Spleen (tissue), 11 donors: Measurements from ENCODE around the gene CHMP4B. TPM values are rescaled to one million over a fixed set of nuclear protein-coding genes. Genes with fewer than 3 reads are reported as not detected.
A peak's percentile ranks its signal among the peaks of the same experiment; 100 is the strongest.

Source experiments
- DNase-seq: peaks from one replicate; pipeline ENCODE4 v3.0.0-alpha.2; 2020
- H3K27ac ChIP-seq, 8 donors: fragments of 200-600 bp; sonication (generic) in 7 of 8; 1 replicate in 4 of 8; 2 replicates in 4 of 8; pipeline versions ENCODE4 v1.5.0 to v1.8.0; 2016 to 2021; ENCODE audit warnings: inconsistent platforms in 4 of 8, mild to moderate bottlenecking in 4 of 8, moderate library complexity in 1 of 8
- H3K27me3 ChIP-seq, 7 donors: fragments of 200-600 bp; sonication (generic) in 6 of 7; replicated peaks in 1 of 7; 1 replicate in 4 of 7; 2 replicates in 3 of 7; pipeline versions ENCODE4 v1.5.0 to v1.8.0; 2016 to 2021; ENCODE audit warnings: inconsistent platforms in 3 of 7, mild to moderate bottlenecking in 1 of 7
- H3K36me3 ChIP-seq, 6 donors: fragments of 200-600 bp; sonication (generic) in 5 of 6; 1 replicate in 4 of 6; 2 replicates in 2 of 6; pipeline versions ENCODE4 v1.5.0 to v1.8.0; 2016 to 2021; ENCODE audit warnings: inconsistent platforms in 2 of 6
- H3K4me1 ChIP-seq, 6 donors: fragments of 200-600 bp; sonication (generic) in 5 of 6; 1 replicate in 3 of 6; 2 replicates in 3 of 6; pipeline versions ENCODE4 v1.5.0 to v1.8.0; 2016 to 2021; ENCODE audit warnings: inconsistent platforms in 3 of 6
- H3K4me3 ChIP-seq, 8 donors: fragments of 200-600 bp; sonication (generic) in 7 of 8; 1 replicate in 4 of 8; 2 replicates in 4 of 8; pipeline versions ENCODE4 v1.5.0 to v1.8.0; 2016 to 2021; ENCODE audit warnings: inconsistent platforms in 4 of 8, mild to moderate bottlenecking in 4 of 8, moderate library complexity in 2 of 8
- H3K9me3 ChIP-seq, 8 donors: fragments of 200-600 bp; sonication (generic) in 7 of 8; 1 replicate in 4 of 8; 2 replicates in 4 of 8; pipeline versions ENCODE4 v1.5.0 to v1.8.0; 2016 to 2021; ENCODE audit warnings: inconsistent platforms in 4 of 8
- CTCF ChIP-seq, 11 experiments: fragments of 200-600 bp in 7 of 11; fragments of 450-650 bp in 4 of 11; sonication (generic) in 4 of 11; IDR thresholded peaks in 8 of 11; conservative IDR thresholded peaks in 3 of 11; 1 replicate in 7 of 11; 2 replicates in 4 of 11; pipeline versions ENCODE4 v1.4.0 to v1.8.0; 2016 to 2021; ENCODE audit warnings: antibody characterized with exemption in 11 of 11, inconsistent platforms in 4 of 11, mild to moderate bottlenecking in 1 of 11
- POLR2A ChIP-seq, 3 donors: fragments of 450-650 bp; IDR thresholded peaks; one replicate each; pipeline ENCODE4 v1.5.1; 2017; ENCODE audit warnings: antibody characterized with exemption in 3 of 3, mild to moderate bottlenecking in 1 of 3
- POLR2AphosphoS5 ChIP-seq, 3 donors: sonication (generic); formaldehyde crosslinking; IDR thresholded peaks; one replicate each; pipeline ENCODE4 v1.5.1; 2017; ENCODE audit warnings: antibody characterized with exemption in 3 of 3
- WGBS, 5 donors: extraction: QIAGEN DNeasy Blood & Tissue Kit in 3 of 5; methylation state at CpG; one replicate each; pipeline versions ENCODE4 v1.1.5 to v1.1.7; 2013 to 2018; 5-methylcytosine and 5-hydroxymethylcytosine counted together
- intact Hi-C: fragments of 100-400 bp; cut with DNase I; formaldehyde crosslinking; loops from one replicate; pipeline ENCODE4 v1.15.0; 2023; ENCODE audit warnings: low total_unique reads
- polyA plus RNA-seq, 3 donors: library from polyadenylated mRNA; stranded (reverse); fragments of 200-250 nt; gene quantifications; one replicate each; pipeline ENCODE4 v1.2.1, GENCODE V29; 2013
- total RNA-seq, 7 donors: library from RNA; depleted of rRNA in 3 of 7; stranded (reverse); fragments of >200 nt in 3 of 7; fragmentation: NEBNext Ultra II Directional in 4 of 7; extraction: Animal tissue kit (Norgen Biotek cat#: 25700) in 4 of 7; gene quantifications; one replicate each; pipeline versions ENCODE4 v1.1.0 to v1.2.1, GENCODE V29; 2016 to 2021
- donor health status: healthy with polysubstance abuse.
- donor health status: DM: no; HTN: no; CAD: no; lungs with moderate emphysema.
- donor health status: DM: no; HTN: no; CAD: no.
- donor health status: Bipolar disorder and iron deficiency.
- donor health status: healthy.
- donor health status: DM: no; HTN: no; CAD: no.
- donor health status: DM: yes; HTN: yes; CAD: no.

Gene CHMP4B
- total and polyA plus RNA-seq, 10 donors, result 44.9 to 118 (median 74.7) TPM

- Histone ChIP-seq H3K27ac (no peak overlapping the region), H3K27me3 (peaks cover 0 to 24% (median 0%) of the 10 kb centered on the region in 7 donors), H3K9me3 (no peaks in the 10 kb centered on the region), H3K4me1 (no peaks in the 10 kb centered on the region), H3K36me3 (no peaks in the 10 kb centered on the region), H3K4me3 (no peak overlapping the region)
- DNase-seq, result no peak
- TF ChIP-seq CTCF (IDR thresholded peaks at IDR 0.05 in 8 of 11, conservative IDR thresholded peaks at IDR 0.05 in 3 of 11), result peak in 1 of 11 experiments; percentile 9
- TF ChIP-seq POLR2AphosphoS5 (IDR thresholded peaks at IDR 0.05), result no peak
- WGBS, 5 donors, result 75 to 85% (median 82%) methylated on average over 7 to 8 of the region's 8 CpGs
- intact Hi-C loops, result no loop called here
These were observed 86.3 kb downstream of the CHMP4B start for GRCh38 chr20:33897313-33897912.

GRCh38 chr20:33899106-33899505 lies 88.0 kb downstream of the CHMP4B start:
- H3K27me3 ChIP-seq, result peaks cover 0 to 28% (median 0%) of the 10 kb centered on the region in 7 donors
- no peak overlapping the region for H3K4me3 ChIP-seq
- WGBS, 5 donors, result 86 to 93% (median 92%) methylated on average over 7 of the region's 7 CpGs
- DNase-seq, result no peak
- no peak for TF ChIP-seq POLR2AphosphoS5 (IDR thresholded peaks at IDR 0.05)
- no peak for TF ChIP-seq POLR2A (IDR thresholded peaks at IDR 0.05)
- TF ChIP-seq CTCF (IDR thresholded peaks at IDR 0.05 in 8 of 11, conservative IDR thresholded peaks at IDR 0.05 in 3 of 11), result no peak
- no peaks in the 10 kb centered on the region for H3K4me1 ChIP-seq
- H3K27ac ChIP-seq, result no peak overlapping the region
- no peaks in the 10 kb centered on the region for H3K36me3 ChIP-seq
- intact Hi-C loops, result no loop called here
- no peaks in the 10 kb centered on the region for H3K9me3 ChIP-seq

- Histone ChIP-seq H3K4me3 (no peak overlapping the region), H3K9me3 (no peaks in the 10 kb centered on the region), H3K4me1 (no peaks in the 10 kb centered on the region), H3K27ac (no peak overlapping the region), H3K27me3 (peaks cover 0 to 28% (median 0%) of the 10 kb centered on the region in 7 donors), H3K36me3 (no peaks in the 10 kb centered on the region)
- no peak for TF ChIP-seq CTCF (IDR thresholded peaks at IDR 0.05 in 8 of 11, conservative IDR thresholded peaks at IDR 0.05 in 3 of 11)
- no peak for TF ChIP-seq POLR2AphosphoS5 (IDR thresholded peaks at IDR 0.05)
- no peak for TF ChIP-seq POLR2A (IDR thresholded peaks at IDR 0.05)
- no peak for DNase-seq
- 47 to 57% (median 53%) methylated on average over 10 of the region's 10 CpGs for WGBS, 5 donors
- intact Hi-C loops, result no loop called here
These were observed 89.5 kb downstream of the CHMP4B start for GRCh38 chr20:33900521-33901131.

GRCh38 chr20:33901132-33901523 lies 90.0 kb downstream of the CHMP4B start:
- TF ChIP-seq POLR2AphosphoS5 (IDR thresholded peaks at IDR 0.05), result no peak
- no peak for TF ChIP-seq POLR2A (IDR thresholded peaks at IDR 0.05)
- no peak for TF ChIP-seq CTCF (IDR thresholded peaks at IDR 0.05 in 8 of 11, conservative IDR thresholded peaks at IDR 0.05 in 3 of 11)
- no peak overlapping the region for H3K27ac ChIP-seq
- intact Hi-C loops, result no loop called here
- H3K36me3 ChIP-seq, result no peaks in the 10 kb centered on the region
- no peak overlapping the region for H3K4me3 ChIP-seq
- no peak for DNase-seq
- no peaks in the 10 kb centered on the region for H3K4me1 ChIP-seq
- WGBS, 5 donors, result 65 to 70% (median 66%) methylated on average over 4 of the region's 4 CpGs
- H3K27me3 ChIP-seq, result peaks cover 0 to 28% (median 0%) of the 10 kb centered on the region in 7 donors
- H3K9me3 ChIP-seq, result no peaks in the 10 kb centered on the region
